IMR-90 (cell line): ENCODE results near the gene FOXN3. TPM values are rescaled to one million over a fixed set of nuclear protein-coding genes. Genes with fewer than 3 reads are reported as not detected.

Source experiments
- ATAC-seq: fragments of 200-7000 bp; cut with Tn5 transposase; 2 replicates; pipeline ENCODE4 v1.9.1; 2020; ENCODE audit warnings: low read depth, mild to moderate bottlenecking, moderate library complexity
- BruUV-seq: library from RNA; stranded (reverse); fragments of 400-500 nt; replicated peaks from 2 replicates; lab custom pipeline; 2021; lab: Mats Ljungman, UMichigan
- CTCF ChIA-PET: fragments of 300-600 bp; formaldehyde crosslinking; extraction: SDS; loops from one replicate; lab custom pipeline; 2021; ENCODE audit warnings: antibody characterized with exemption; lab: Yijun Ruan, JAX
- POLR2A ChIA-PET: fragments of 300-600 bp; sonication (Branson Sonifier 250); formaldehyde crosslinking; loops from one replicate; lab custom pipeline; 2022; ENCODE audit warnings: antibody characterized with exemption; ENCODE audit not compliant: unreplicated experiment; lab: Charles Lee
- DNase-seq: peaks from one replicate; pipeline ENCODE4 v3.0.0; 2013
- H2AFZ ChIP-seq: replicated peaks from 2 replicates; pipeline ENCODE3; 2013; ENCODE audit warnings: low read length, mild to moderate bottlenecking; ENCODE audit not compliant: poor library complexity
- H2AK5ac ChIP-seq: 2 replicates; pipeline ENCODE4 v1.6.1; 2013; ENCODE audit warnings: low read depth, low read length, inconsistent platforms
- H2AK9ac ChIP-seq: replicated peaks from 2 replicates; pipeline ENCODE3; 2013; ENCODE audit warnings: mild to moderate bottlenecking, low read depth, low read length, moderate library complexity; ENCODE audit not compliant: poor library complexity
- H2BK120ac ChIP-seq: 2 replicates; pipeline ENCODE4 v1.6.1; 2013; ENCODE audit warnings: low read depth, low read length, inconsistent platforms
- H2BK15ac ChIP-seq: 3 replicates; pipeline ENCODE4 v1.6.1; 2013; ENCODE audit warnings: low read depth, low read length, inconsistent platforms
- H2BK20ac ChIP-seq: 2 replicates; pipeline ENCODE4 v1.6.1; 2013; ENCODE audit warnings: low read depth, mild to moderate bottlenecking, inconsistent platforms, low read length, moderate library complexity
- H2BK5ac ChIP-seq: 2 replicates; pipeline ENCODE4 v1.6.1; 2013; ENCODE audit warnings: mild to moderate bottlenecking, low read depth, low read length, inconsistent platforms; ENCODE audit not compliant: poor library complexity, severe bottlenecking
- H3K14ac ChIP-seq: replicated peaks from 2 replicates; pipeline ENCODE4 v1.6.1; 2013; ENCODE audit warnings: low read depth, low read length, inconsistent platforms
- H3K18ac ChIP-seq: 2 replicates; pipeline ENCODE4 v1.6.1; 2013; ENCODE audit warnings: low read depth, low read length, control low read depth
- H3K23ac ChIP-seq: 2 replicates; pipeline ENCODE4 v1.6.1; 2013; ENCODE audit warnings: low read depth, low read length, inconsistent platforms
- H3K27ac ChIP-seq: 2 replicates; pipeline ENCODE4 v1.5.1; 2013; ENCODE audit warnings: mild to moderate bottlenecking, control low read depth, low read length; ENCODE audit not compliant: insufficient read depth
- H3K27me3 ChIP-seq: 2 replicates; pipeline ENCODE4 v1.6.1; 2013; ENCODE audit warnings: low read length; ENCODE audit not compliant: control insufficient read depth, insufficient read depth
- H3K36me3 ChIP-seq: 2 replicates; pipeline ENCODE4 v1.6.1; 2013; ENCODE audit warnings: low read length, mixed read lengths; ENCODE audit not compliant: control insufficient read depth, insufficient read depth
- H3K4ac ChIP-seq: 2 replicates; pipeline ENCODE4 v1.6.1; 2013; ENCODE audit warnings: low read depth, low read length, inconsistent platforms
- H3K4me1 ChIP-seq: 2 replicates; pipeline ENCODE4 v1.6.1; 2013; ENCODE audit warnings: low read length, mixed read lengths; ENCODE audit not compliant: control insufficient read depth, insufficient read depth
- H3K4me2 ChIP-seq: 2 replicates; pipeline ENCODE4 v1.6.1; 2013; ENCODE audit warnings: low read depth, mild to moderate bottlenecking, control low read depth, low read length, moderate library complexity
- H3K4me3 ChIP-seq: 2 replicates; pipeline ENCODE4 v1.5.1; 2013; ENCODE audit warnings: low read depth, mild to moderate bottlenecking, control low read depth, low read length, moderate library complexity; ENCODE audit not compliant: insufficient read depth
- H3K56ac ChIP-seq: 2 replicates; pipeline ENCODE4 v1.6.1; 2013; ENCODE audit warnings: low read length, inconsistent platforms; ENCODE audit not compliant: insufficient read depth; ENCODE audit errors: extremely low read depth
- H3K79me1 ChIP-seq, 2 experiments: 2 replicates each; pipeline ENCODE4 v1.6.1; 2013; ENCODE audit warnings: low read length in 2 of 2, inconsistent platforms in 1 of 2, low read depth in 1 of 2
- H3K9ac ChIP-seq: 2 replicates; pipeline ENCODE4 v1.6.1; 2013; ENCODE audit warnings: low read depth, low read length, control low read depth
- H3K9me1 ChIP-seq: 2 replicates; pipeline ENCODE4 v1.6.1; 2013; ENCODE audit warnings: low read length, inconsistent platforms; ENCODE audit not compliant: insufficient read depth
- H3K9me3 ChIP-seq: 2 replicates; pipeline ENCODE4 v1.6.1; 2013; ENCODE audit warnings: low read length; ENCODE audit not compliant: control insufficient read depth, insufficient read depth
- H4K20me1 ChIP-seq: 2 replicates; pipeline ENCODE4 v1.6.1; 2013; ENCODE audit warnings: low read length, inconsistent platforms; ENCODE audit not compliant: insufficient read depth
- H4K5ac ChIP-seq: 2 replicates; pipeline ENCODE4 v1.6.1; 2013; ENCODE audit warnings: mild to moderate bottlenecking, low read depth, low read length, control low read depth
- H4K8ac ChIP-seq, 2 experiments: 2 replicates each; pipeline ENCODE4 v1.6.1; 2013; ENCODE audit warnings: low read depth in 2 of 2, low read length in 2 of 2, control low read depth in 1 of 2, inconsistent platforms in 1 of 2
- H4K91ac ChIP-seq: 2 replicates; pipeline ENCODE4 v1.6.1; 2013; ENCODE audit warnings: low read depth, low read length, inconsistent platforms; ENCODE audit not compliant: insufficient read depth
- BHLHE40 ChIP-seq: fragments of 150-350 bp; IDR thresholded peaks from 2 replicates; pipeline ENCODE4 v1.6.1; 2016; ENCODE audit warnings: mild to moderate bottlenecking, low read depth, low read length
- CHD1 ChIP-seq: IDR thresholded peaks from 2 replicates; pipeline ENCODE4 v1.6.1; 2012; ENCODE audit warnings: low read depth, low read length, improper control_type of control experiment
- MAFK ChIP-seq: IDR thresholded peaks from 2 replicates; pipeline ENCODE4 v1.6.1; 2012; ENCODE audit warnings: low read depth, low read length, improper control_type of control experiment
- MXI1 ChIP-seq: IDR thresholded peaks from 2 replicates; pipeline ENCODE4 v1.6.1; 2012; ENCODE audit warnings: low read depth, mild to moderate bottlenecking, low read length, moderate library complexity, borderline replicate concordance
- RAD21 ChIP-seq: IDR thresholded peaks from 2 replicates; pipeline ENCODE4 v1.6.1; 2012; ENCODE audit warnings: low read length, improper control_type of control experiment
- RFX5 ChIP-seq: IDR thresholded peaks from 2 replicates; pipeline ENCODE4 v1.8.0; 2012; ENCODE audit warnings: low read depth, mild to moderate bottlenecking, low read length, moderate library complexity
- SMC3 ChIP-seq: fragments of 150-350 bp; IDR thresholded peaks from 2 replicates; pipeline ENCODE4 v1.6.1; 2016; ENCODE audit warnings: low read depth, mild to moderate bottlenecking, antibody characterized with exemption, low read length, moderate library complexity
- WGBS, 2 experiments: methylation state at CpG; one replicate each; pipeline versions ENCODE4 v1.1.5 to v1.1.7; 2013; ENCODE audit warnings: missing lambda C conversion rate in 2 of 2; ENCODE audit not compliant: insufficient read length in 1 of 2; ENCODE audit errors: extremely low coverage in 2 of 2; 5-methylcytosine and 5-hydroxymethylcytosine counted together
- dilution Hi-C: fragments of 300-500 bp; cut with HindIII; formaldehyde crosslinking; loops from one replicate; pipeline ENCODE4 v1.14.3; 2018; ENCODE audit warnings: low sequenced_read_pairs; ENCODE audit not compliant: unreplicated experiment
- in situ Hi-C: fragments of 300-500 bp; cut with MboI; formaldehyde crosslinking; loops from 3 replicates; pipeline ENCODE4 v1.14.3; 2019; ENCODE audit warnings: low sequenced_read_pairs, inconsistent platforms, mixed read lengths
- intact Hi-C: fragments of 100-400 bp; cut with micrococcal nuclease; formaldehyde crosslinking; loops from 2 replicates; pipeline ENCODE4 v1.10.0; 2022
- polyA plus RNA-seq, 3 experiments: library from polyadenylated mRNA; depleted of rRNA; stranded (reverse); fragments of >200 nt; gene quantifications; 2 replicates each; pipeline ENCODE4 v1.2.3, GENCODE V29; 2012; ENCODE audit warnings: low replicate concordance in 1 of 3
- total RNA-seq: library from RNA; depleted of rRNA; stranded (reverse); fragments of >200 nt; gene quantifications from 2 replicates; pipeline ENCODE4 v1.2.3, GENCODE V29; 2012

FOXN3 gene
- total and polyA plus RNA-seq, 2 of the 4 experiments (the other 2 are of a cell fraction) = 22.6 to 33.7 TPM

GRCh38 chr14:89352976-89353765, 63.9 kb downstream of the FOXN3 start:
- intact Hi-C loops (no loop called here), in situ Hi-C loops (no loop called here), dilution Hi-C loops (no loop called here)
- Histone ChIP-seq H2BK20ac (no peak overlapping the region), H4K20me1 (peaks cover 6% of the 10 kb centered on the region; the same call in 1 of the 2 replicates), H3K4me2 (no peak overlapping the region), H3K9ac (no peak overlapping the region), H3K27me3 (no peaks in the 10 kb centered on the region), H2BK15ac (no peak overlapping the region), H3K9me1 (peaks cover 6% of the 10 kb centered on the region), H3K27ac (no peak overlapping the region), H3K4me3 (no peak overlapping the region), H3K36me3 (peaks cover 14% of the 10 kb centered on the region), H2AK5ac (no peak overlapping the region), H3K9me3 (no peaks in the 10 kb centered on the region), H3K4ac (peak overlapping the region; percentile 19; the same call in 1 of the 2 replicates), H2AFZ (no peak overlapping the region), H2AK9ac (no peak overlapping the region), H2BK5ac (no peak overlapping the region), H3K79me1 (peaks cover 53 to 67% of the 10 kb centered on the region in 2 experiments), H4K5ac (no peak overlapping the region), H2BK120ac (no peak overlapping the region), H3K56ac (no peak overlapping the region), H3K23ac (0 out of 2 replicates have a peak overlapping the region, but pooled peaks have one; percentile 8), H3K18ac (no peak overlapping the region), H4K91ac (no peak overlapping the region), H3K4me1 (peaks cover 16% of the 10 kb centered on the region), H3K14ac (no peak overlapping the region), H4K8ac (no peak overlapping the region)
- no CpG with 5 or more reads among the region's 6 CpGs for whole genome bisulfite sequencing, 2 experiments
- ChIA-PET CTCF (no interaction called here), POLR2A (no interaction called here)
- no TSS peak for BruUV-seq
- no peak for DNase-seq
- TF ChIP-seq SMC3 (no peak), MXI1 (no peak), RFX5 (no peak), RAD21 (no peak), MAFK (no peak), CHD1 (no peak), BHLHE40 (no peak)
- no peak for ATAC-seq
